GM21576 (cell line): ENCODE results near the gene UBE2L5.
"Not testable (repeated sequence)": the region's sequence is repeated elsewhere in the genome, so short reads cannot be mapped to it uniquely, and the experiment has no call there.

Experiments used
- ATAC-seq: cut with Tn5 transposase; IDR thresholded peaks from one replicate; pipeline ENCODE4 v1.9.1; 2021; ENCODE audit warnings: mild to moderate bottlenecking, moderate library complexity; ENCODE audit not compliant: unreplicated experiment

Gene UBE2L5

GRCh38 chr13:30437177-30437576 lies 14.9 kb downstream of the UBE2L5 start:
- no peak for ATAC-seq

- no peak for ATAC-seq
Observed at GRCh38 chr13:30438286-30438685, 16.0 kb downstream of the UBE2L5 start.

- no peak for ATAC-seq
Observed at GRCh38 chr13:30440910-30441703, 18.8 kb downstream of the UBE2L5 start.

GRCh38 chr13:30442926-30443325 lies 20.6 kb downstream of the UBE2L5 start:
- ATAC-seq = no peak

GRCh38 chr13:30443491-30443890 lies 21.2 kb downstream of the UBE2L5 start:
- ATAC-seq = not testable (repeated sequence)

- ATAC-seq = peak; percentile 37
Observed at GRCh38 chr13:30443957-30444404, 21.7 kb downstream of the UBE2L5 start.

GRCh38 chr13:30446126-30446500 lies 23.8 kb downstream of the UBE2L5 start:
- no peak for ATAC-seq

GRCh38 chr13:30448441-30448840 lies 26.1 kb downstream of the UBE2L5 start:
- ATAC-seq = no peak

GRCh38 chr13:30450066-30450465 lies 27.8 kb downstream of the UBE2L5 start:
- no peak for ATAC-seq

- not testable (repeated sequence) for ATAC-seq
Observed at GRCh38 chr13:30451476-30451875, 29.2 kb downstream of the UBE2L5 start.

GRCh38 chr13:30453727-30454126 lies 31.4 kb downstream of the UBE2L5 start:
- no peak for ATAC-seq

GRCh38 chr13:30454991-30455390 lies 32.7 kb downstream of the UBE2L5 start:
- ATAC-seq = no peak

GRCh38 chr13:30456290-30456689 lies 34.0 kb downstream of the UBE2L5 start:
- no peak for ATAC-seq

GRCh38 chr13:30457306-30457891 lies 35.1 kb downstream of the UBE2L5 start:
- ATAC-seq = no peak

- ATAC-seq = not testable (repeated sequence)
Observed at GRCh38 chr13:30461279-30462066, 39.2 kb downstream of the UBE2L5 start.

- peak; percentile 34 for ATAC-seq
Observed at GRCh38 chr13:30463787-30464495, 41.6 kb downstream of the UBE2L5 start.

GRCh38 chr13:30464496-30465342 lies 42.4 kb downstream of the UBE2L5 start:
- ATAC-seq = peak; percentile 25

- no peak for ATAC-seq
Observed at GRCh38 chr13:30465343-30465592, 43.0 kb downstream of the UBE2L5 start.

- peak; percentile 87 for ATAC-seq
Observed at GRCh38 chr13:30465593-30466357, 43.5 kb downstream of the UBE2L5 start, which contains the start of gene HMGB1. Gene HMGB1 (minus strand): TSS chr13:30465936. CDS start chr13:30463680, 2,256 bp downstream.

GRCh38 chr13:30466358-30466714 lies 44.0 kb downstream of the UBE2L5 start:
- no peak for ATAC-seq
